Adrenal gland (tissue), 12 donors: ENCODE data around the gene PYGB. TPM values are rescaled to one million over a fixed set of nuclear protein-coding genes. Genes with fewer than 3 reads are reported as not detected.

ENCODE experiments used
- DNase-seq, 7 donors: peaks; one replicate each; pipeline ENCODE4 v3.0.0-alpha.2; 2019 to 2020
- H3K27ac ChIP-seq, 5 donors: fragments of 200-600 bp; sonication (generic) in 4 of 5; 1 replicate in 3 of 5; 2 replicates in 2 of 5; pipeline versions ENCODE4 v1.5.1 to v1.8.0; 2016 to 2020; ENCODE audit warnings: mild to moderate bottlenecking in 1 of 5
- H3K27me3 ChIP-seq: fragments of 200-600 bp; 2 replicates; pipeline ENCODE4 v1.8.0; 2021
- H3K36me3 ChIP-seq, 2 donors: fragments of 200-600 bp; replicated peaks in 1 of 2; 1 replicate in 1 of 2; 2 replicates in 1 of 2; pipeline versions ENCODE4 v1.5.1 to v1.8.0; 2018 to 2022
- H3K4me1 ChIP-seq, 2 donors: fragments of 200-600 bp; replicated peaks in 1 of 2; 1 replicate in 1 of 2; 2 replicates in 1 of 2; pipeline versions ENCODE4 v1.5.1 to v1.8.0; 2018 to 2021
- H3K4me3 ChIP-seq, 4 donors: fragments of 200-600 bp; sonication (generic) in 3 of 4; one replicate each; pipeline ENCODE4 v1.5.1; 2016 to 2018
- H3K9me3 ChIP-seq, 3 donors: fragments of 200-600 bp; sonication (generic) in 1 of 3; replicated peaks in 1 of 3; 1 replicate in 2 of 3; 2 replicates in 1 of 3; pipeline versions ENCODE4 v1.5.1 to v1.8.0; 2016 to 2021
- POLR2A ChIP-seq, 2 donors: fragments of 450-650 bp; IDR thresholded peaks; one replicate each; pipeline ENCODE4 v1.6.1; 2017; ENCODE audit warnings: antibody characterized with exemption in 2 of 2, mild to moderate bottlenecking in 2 of 2, moderate library complexity in 1 of 2
- WGBS, 4 donors: extraction: QIAGEN DNeasy Blood & Tissue Kit in 2 of 4; methylation state at CpG; one replicate each; pipeline versions ENCODE4 v1.1.5 to v1.1.7; 2013 to 2017; 5-methylcytosine and 5-hydroxymethylcytosine counted together
- intact Hi-C, 2 donors: fragments of 100-400 bp; cut with DNase I; formaldehyde crosslinking; loops; one replicate each; pipeline versions ENCODE4 v1.14.1 to v1.15.0; 2022 to 2023
- polyA plus RNA-seq, 3 donors: library from polyadenylated mRNA; stranded (reverse); fragments of 200-250 nt in 2 of 3; fragments of 350-450 nt in 1 of 3; fragmentation: Illumina TruSeq in 1 of 3; extraction: RNeasy Lipid Tissue Mini Kit (QIAGEN cat#74804) in 1 of 3; gene quantifications; one replicate each; pipeline ENCODE4 v1.2.3, GENCODE V29; 2013 to 2014
- total RNA-seq, 9 donors: library from RNA; depleted of rRNA in 4 of 9; stranded (reverse); fragments of >200 nt in 4 of 9; fragments of 120-200 nt in 1 of 9; fragmentation: NEBNext Ultra II Directional in 1 of 9; extraction: Animal tissue kit (Norgen Biotek cat#: 25700) in 1 of 9; gene quantifications; one replicate each; pipeline versions ENCODE4 v1.1.0 to v1.2.4, GENCODE V29; 2013 to 2023
- TF ChIP-seq, protein P1 (sequence below), 6 experiments: fragments of 450-650 bp in 4 of 6; fragments of 200-600 bp in 2 of 6; sonication (generic) in 1 of 6; IDR thresholded peaks; 1 replicate in 5 of 6; 2 replicates in 1 of 6; pipeline versions ENCODE4 v1.5.1 to v1.8.0; 2016 to 2021; ENCODE audit warnings: antibody characterized with exemption in 6 of 6, mild to moderate bottlenecking in 2 of 6, moderate library complexity in 1 of 6
- donor health status: healthy with polysubstance abuse.
- donor health status: Bipolar disorder and iron deficiency.
- donor health status: DM: yes; HTN: yes; CAD: no.
- donor health status: DM: no; HTN: no; CAD: no.
- donor health status: DM: no; HTN: no; CAD: no.
- donor health status: DM: yes; HTN: yes; CAD: no.

PYGB gene
- total and polyA plus RNA-seq, 12 donors: 15.7 to 118 (median 71.4) TPM

- Histone ChIP-seq H3K27ac (peak overlapping the region in 2 of 5 donors; percentile 29 to 35), H3K36me3 (peaks cover 0 to 46% of the 10 kb centered on the region in 2 donors), H3K4me1 (peaks cover 15 to 24% of the 10 kb centered on the region in 2 donors), H3K4me3 (no peak overlapping the region), H3K27me3 (no peaks in the 10 kb centered on the region), H3K9me3 (no peaks in the 10 kb centered on the region)
- DNase-seq: no peak
- TF ChIP-seq, protein P1, sequence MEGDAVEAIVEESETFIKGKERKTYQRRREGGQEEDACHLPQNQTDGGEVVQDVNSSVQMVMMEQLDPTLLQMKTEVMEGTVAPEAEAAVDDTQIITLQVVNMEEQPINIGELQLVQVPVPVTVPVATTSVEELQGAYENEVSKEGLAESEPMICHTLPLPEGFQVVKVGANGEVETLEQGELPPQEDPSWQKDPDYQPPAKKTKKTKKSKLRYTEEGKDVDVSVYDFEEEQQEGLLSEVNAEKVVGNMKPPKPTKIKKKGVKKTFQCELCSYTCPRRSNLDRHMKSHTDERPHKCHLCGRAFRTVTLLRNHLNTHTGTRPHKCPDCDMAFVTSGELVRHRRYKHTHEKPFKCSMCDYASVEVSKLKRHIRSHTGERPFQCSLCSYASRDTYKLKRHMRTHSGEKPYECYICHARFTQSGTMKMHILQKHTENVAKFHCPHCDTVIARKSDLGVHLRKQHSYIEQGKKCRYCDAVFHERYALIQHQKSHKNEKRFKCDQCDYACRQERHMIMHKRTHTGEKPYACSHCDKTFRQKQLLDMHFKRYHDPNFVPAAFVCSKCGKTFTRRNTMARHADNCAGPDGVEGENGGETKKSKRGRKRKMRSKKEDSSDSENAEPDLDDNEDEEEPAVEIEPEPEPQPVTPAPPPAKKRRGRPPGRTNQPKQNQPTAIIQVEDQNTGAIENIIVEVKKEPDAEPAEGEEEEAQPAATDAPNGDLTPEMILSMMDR (IDR thresholded peaks at IDR 0.05): no peak
- no peak for TF ChIP-seq POLR2A (IDR thresholded peaks at IDR 0.05)
- intact Hi-C loops: loop anchor here in 1 of 2 donors (10.0 kb wide), 1 partner anchor 104 kb away; the partner anchor contains the start of gene ABHD12
- WGBS, 4 donors: 85 to 92% (median 88%) methylated on average over 20 to 22 of the region's 22 CpGs
These were observed 43.0 kb downstream of the PYGB start for GRCh38 chr20:25290646-25291431.

GRCh38 chr20:25291432-25292133 is 43.7 kb downstream of the PYGB start:
- Histone ChIP-seq H3K27ac (peak overlapping the region in 3 of 5 donors; percentile 17 to 35 (median 29)), H3K9me3 (no peaks in the 10 kb centered on the region), H3K27me3 (no peaks in the 10 kb centered on the region), H3K36me3 (peaks cover 0 to 38% of the 10 kb centered on the region in 2 donors), H3K4me1 (peaks cover 22 to 28% of the 10 kb centered on the region in 2 donors), H3K4me3 (no peak overlapping the region)
- intact Hi-C loops: loop anchor here in 1 of 2 donors (10.0 kb wide), 1 partner anchor 103 kb away; the partner anchor contains the start of gene ABHD12
- 69 to 75% (median 71%) methylated on average over 16 to 26 of the region's 26 CpGs for WGBS, 4 donors
- peak in 6 of 7 donors; percentile 41 to 82 (median 64) for DNase-seq
- TF ChIP-seq, protein P1 (IDR thresholded peaks at IDR 0.05): no peak
- TF ChIP-seq POLR2A (IDR thresholded peaks at IDR 0.05): peak in 1 of 2 donors; percentile 20

DNA sequence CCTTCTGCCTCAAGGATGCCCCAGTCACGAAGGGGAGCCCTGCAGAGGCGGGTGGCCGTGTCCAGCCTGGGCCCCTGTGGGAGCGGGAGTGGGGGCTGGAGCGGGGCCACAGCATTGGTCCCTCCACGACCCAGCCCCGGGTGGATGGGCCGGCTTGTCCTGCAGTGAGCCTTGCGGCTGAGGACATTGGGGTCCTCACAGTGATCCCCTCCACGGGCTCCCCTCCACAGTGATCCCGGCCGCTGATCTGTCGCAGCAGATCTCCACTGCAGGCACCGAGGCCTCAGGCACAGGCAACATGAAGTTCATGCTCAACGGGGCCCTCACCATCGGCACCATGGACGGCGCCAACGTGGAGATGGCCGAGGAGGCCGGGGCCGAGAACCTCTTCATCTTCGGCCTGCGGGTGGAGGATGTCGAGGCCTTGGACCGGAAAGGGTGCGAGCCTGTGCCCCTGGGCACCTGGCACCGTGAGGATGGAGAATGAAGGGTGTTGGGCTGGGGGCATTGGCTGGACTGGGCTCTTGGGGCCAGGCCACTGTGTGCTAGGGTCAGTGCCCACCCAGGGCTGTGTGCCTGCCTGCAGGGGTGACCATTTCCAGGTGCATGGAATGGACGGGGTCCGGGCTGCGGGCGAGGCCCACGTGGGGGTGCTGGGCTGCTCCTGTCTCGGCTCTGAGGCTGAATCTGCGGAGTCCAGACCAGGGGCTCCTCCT is 44.4 kb downstream of the PYGB start:
- TF ChIP-seq, protein P1 (IDR thresholded peaks at IDR 0.05): no peak
- TF ChIP-seq POLR2A (IDR thresholded peaks at IDR 0.05): no peak
- DNase-seq: no peak
- H3K36me3 ChIP-seq: peaks cover 0 to 31% of the 10 kb centered on the region in 2 donors
- no peak overlapping the region for H3K4me3 ChIP-seq
- H3K4me1 ChIP-seq: peaks cover 25 to 28% of the 10 kb centered on the region in 2 donors
- 78 to 94% (median 92%) methylated on average over 4 to 35 of the region's 35 CpGs for whole genome bisulfite sequencing, 4 donors
- H3K9me3 ChIP-seq: no peaks in the 10 kb centered on the region
- intact Hi-C loops: loop anchor here in 1 of 2 donors (10.0 kb wide), 1 partner anchor 102 kb away; the partner anchor contains the start of gene ABHD12
- peak overlapping the region in 1 of 5 donors; percentile 17 for H3K27ac ChIP-seq
- H3K27me3 ChIP-seq: no peaks in the 10 kb centered on the region
